H9 (cell line): Measurements from ENCODE around the gene ZSWIM3. TPM values are rescaled to one million over a fixed set of nuclear protein-coding genes. Genes with fewer than 3 reads are reported as not detected.

ENCODE experiments used
- DNase-seq: peaks from one replicate; pipeline ENCODE4 v3.0.0-alpha.2; 2017
- H2AFZ ChIP-seq: one replicate; pipeline ENCODE4 v1.6.1; 2013; ENCODE audit warnings: mild to moderate bottlenecking, low read length, control low read depth, moderate library complexity
- H2AK5ac ChIP-seq: 2 replicates; pipeline ENCODE4 v1.6.1; 2013; ENCODE audit warnings: low read length, control low read depth, mixed read lengths; ENCODE audit not compliant: insufficient read length
- H2BK120ac ChIP-seq: one replicate; pipeline ENCODE4 v1.6.1; 2013; ENCODE audit warnings: low read depth, mild to moderate bottlenecking, low read length, control low read depth, inconsistent platforms; ENCODE audit not compliant: poor library complexity, severe bottlenecking
- H2BK12ac ChIP-seq: 2 replicates; pipeline ENCODE4 v1.6.1; 2013; ENCODE audit warnings: low read length, control low read depth, mixed read lengths, low read depth; ENCODE audit not compliant: insufficient read length
- H2BK15ac ChIP-seq: 2 replicates; pipeline ENCODE4 v1.6.1; 2013; ENCODE audit warnings: low read depth, low read length, control low read depth
- H2BK20ac ChIP-seq: one replicate; pipeline ENCODE4 v1.6.1; 2013; ENCODE audit warnings: low read depth, mild to moderate bottlenecking, low read length, control low read depth, inconsistent platforms; ENCODE audit not compliant: poor library complexity, severe bottlenecking
- H2BK5ac ChIP-seq: 2 replicates; pipeline ENCODE4 v1.6.1; 2013; ENCODE audit warnings: low read length, control low read depth, mixed read lengths; ENCODE audit not compliant: insufficient read length
- H3K14ac ChIP-seq: 2 replicates; pipeline ENCODE4 v1.6.1; 2013; ENCODE audit warnings: low read length, control low read depth; ENCODE audit not compliant: insufficient read depth
- H3K18ac ChIP-seq: 2 replicates; pipeline ENCODE4 v1.6.1; 2013; ENCODE audit warnings: low read depth, mild to moderate bottlenecking, mixed read lengths, low read length, control low read depth; ENCODE audit not compliant: insufficient read length
- H3K23ac ChIP-seq: 2 replicates; pipeline ENCODE4 v1.6.1; 2013; ENCODE audit warnings: low read length, control low read depth, mixed read lengths, low read depth; ENCODE audit not compliant: insufficient read length
- H3K23me2 ChIP-seq: 2 replicates; pipeline ENCODE4 v1.6.1; 2013; ENCODE audit warnings: low read depth, mild to moderate bottlenecking, mixed read lengths, low read length, control low read depth; ENCODE audit not compliant: insufficient read length, poor library complexity, severe bottlenecking
- H3K27ac ChIP-seq: 2 replicates; pipeline ENCODE4 v1.5.1; 2013; ENCODE audit warnings: low read length, control low read depth, mixed read lengths, low read depth; ENCODE audit not compliant: insufficient read length
- H3K27me3 ChIP-seq: 2 replicates; pipeline ENCODE4 v1.6.1; 2013; ENCODE audit warnings: low read length, control low read depth, inconsistent platforms; ENCODE audit not compliant: insufficient read depth
- H3K4ac ChIP-seq: 2 replicates; pipeline ENCODE4 v1.6.1; 2013; ENCODE audit warnings: low read depth, mild to moderate bottlenecking, control low read depth, inconsistent platforms, low read length, moderate library complexity
- H3K4me1 ChIP-seq: 2 replicates; pipeline ENCODE4 v1.6.1; 2013; ENCODE audit warnings: low read length, control low read depth, inconsistent platforms; ENCODE audit not compliant: insufficient read depth
- H3K4me2 ChIP-seq: 2 replicates; pipeline ENCODE4 v1.6.1; 2013; ENCODE audit warnings: low read length, control low read depth, mixed read lengths; ENCODE audit not compliant: insufficient read length, insufficient read depth
- H3K56ac ChIP-seq: 2 replicates; pipeline ENCODE4 v1.6.1; 2013; ENCODE audit warnings: low read depth, mild to moderate bottlenecking, mixed read lengths, low read length, control low read depth; ENCODE audit not compliant: insufficient read length
- H3K79me1 ChIP-seq: 2 replicates; pipeline ENCODE4 v1.6.1; 2013; ENCODE audit warnings: low read depth, mild to moderate bottlenecking, moderate library complexity, low read length, control low read depth, inconsistent platforms; ENCODE audit not compliant: insufficient read depth, poor library complexity, severe bottlenecking
- H3K79me2 ChIP-seq: 2 replicates; pipeline ENCODE4 v1.6.1; 2013; ENCODE audit warnings: low read length, control low read depth, inconsistent platforms; ENCODE audit not compliant: insufficient read depth
- H3K9ac ChIP-seq: 2 replicates; pipeline ENCODE4 v1.6.1; 2013; ENCODE audit warnings: low read length, control low read depth, mixed read lengths; ENCODE audit not compliant: insufficient read length; ENCODE audit errors: extremely low read depth
- H3K9me3 ChIP-seq: one replicate; pipeline ENCODE4 v1.6.1; 2013; ENCODE audit warnings: low read depth, low read length, inconsistent platforms; ENCODE audit not compliant: control insufficient read depth
- H3T11ph ChIP-seq: one replicate; pipeline ENCODE4 v1.6.1; 2013; ENCODE audit warnings: mild to moderate bottlenecking, low read length, control low read depth, inconsistent platforms
- H4K20me1 ChIP-seq: one replicate; pipeline ENCODE4 v1.6.1; 2013; ENCODE audit not compliant: control insufficient read depth, insufficient read length, insufficient read depth
- H4K5ac ChIP-seq: 2 replicates; pipeline ENCODE4 v1.6.1; 2013; ENCODE audit warnings: low read depth, mild to moderate bottlenecking, mixed read lengths, low read length, control low read depth; ENCODE audit not compliant: insufficient read length
- H4K8ac ChIP-seq: replicated peaks from 2 replicates; pipeline ENCODE4 v1.6.1; 2013; ENCODE audit warnings: low read length, control low read depth, mixed read lengths, low read depth; ENCODE audit not compliant: insufficient read length
- H4K91ac ChIP-seq: 2 replicates; pipeline ENCODE4 v1.6.1; 2013; ENCODE audit warnings: low read depth, mild to moderate bottlenecking, moderate library complexity, mixed read lengths, low read length, control low read depth; ENCODE audit not compliant: insufficient read length
- H3K27ac Mint-ChIP-seq, 3 experiments: 2 replicates in 2 of 3; 3 replicates in 1 of 3; pipeline ENCODE4 v1.8.0; 2020 to 2021; ENCODE audit warnings: mixed read lengths in 3 of 3, mild to moderate bottlenecking in 1 of 3, moderate library complexity in 1 of 3
- H3K27me3 Mint-ChIP-seq: 2 replicates; pipeline ENCODE4 v1.8.0; 2021; ENCODE audit warnings: low read depth, mild to moderate bottlenecking, moderate library complexity, mixed read lengths
- H3K36me3 Mint-ChIP-seq, 3 experiments: 2 replicates in 2 of 3; 3 replicates in 1 of 3; pipeline ENCODE4 v1.8.0; 2020 to 2021; ENCODE audit warnings: low read depth in 3 of 3, mixed read lengths in 3 of 3; ENCODE audit not compliant: insufficient read depth in 1 of 3
- H3K4me1 Mint-ChIP-seq, 2 experiments: 2 replicates each; pipeline ENCODE4 v1.8.0; 2020; ENCODE audit warnings: mixed read lengths in 2 of 2
- H3K4me3 Mint-ChIP-seq, 2 experiments: 2 replicates in 1 of 2; 3 replicates in 1 of 2; pipeline ENCODE4 v1.8.0; 2020 to 2021; ENCODE audit warnings: mild to moderate bottlenecking in 2 of 2, mixed read lengths in 2 of 2, moderate library complexity in 1 of 2
- H3K9me3 Mint-ChIP-seq, 2 experiments: 2 replicates in 1 of 2; 3 replicates in 1 of 2; pipeline ENCODE4 v1.8.0; 2020; ENCODE audit warnings: mild to moderate bottlenecking in 2 of 2, mixed read lengths in 2 of 2, moderate library complexity in 1 of 2
- WGBS: extraction: QIAGEN DNeasy Blood & Tissue Kit; methylation state at CpG from one replicate; pipeline ENCODE4 v1.1.7; 2013; ENCODE audit warnings: missing lambda C conversion rate, low lambda C conversion rate, mixed read lengths; ENCODE audit not compliant: insufficient read length; ENCODE audit errors: extremely low coverage; 5-methylcytosine and 5-hydroxymethylcytosine counted together
- total RNA-seq: library from RNA; stranded (reverse); gene quantifications from 2 replicates; pipeline ENCODE4 v1.2.1, GENCODE V29; 2021
- TF ChIP-seq, protein P1 (sequence below): fragments of 200-600 bp; sonication (generic); conservative IDR thresholded peaks from 3 replicates; pipeline ENCODE4 v1.8.0; 2021; ENCODE audit warnings: antibody characterized with exemption, mild to moderate bottlenecking

ZSWIM3 gene
- total RNA-seq, 1 experiment from 2014 or later = 8.0 TPM

DNA sequence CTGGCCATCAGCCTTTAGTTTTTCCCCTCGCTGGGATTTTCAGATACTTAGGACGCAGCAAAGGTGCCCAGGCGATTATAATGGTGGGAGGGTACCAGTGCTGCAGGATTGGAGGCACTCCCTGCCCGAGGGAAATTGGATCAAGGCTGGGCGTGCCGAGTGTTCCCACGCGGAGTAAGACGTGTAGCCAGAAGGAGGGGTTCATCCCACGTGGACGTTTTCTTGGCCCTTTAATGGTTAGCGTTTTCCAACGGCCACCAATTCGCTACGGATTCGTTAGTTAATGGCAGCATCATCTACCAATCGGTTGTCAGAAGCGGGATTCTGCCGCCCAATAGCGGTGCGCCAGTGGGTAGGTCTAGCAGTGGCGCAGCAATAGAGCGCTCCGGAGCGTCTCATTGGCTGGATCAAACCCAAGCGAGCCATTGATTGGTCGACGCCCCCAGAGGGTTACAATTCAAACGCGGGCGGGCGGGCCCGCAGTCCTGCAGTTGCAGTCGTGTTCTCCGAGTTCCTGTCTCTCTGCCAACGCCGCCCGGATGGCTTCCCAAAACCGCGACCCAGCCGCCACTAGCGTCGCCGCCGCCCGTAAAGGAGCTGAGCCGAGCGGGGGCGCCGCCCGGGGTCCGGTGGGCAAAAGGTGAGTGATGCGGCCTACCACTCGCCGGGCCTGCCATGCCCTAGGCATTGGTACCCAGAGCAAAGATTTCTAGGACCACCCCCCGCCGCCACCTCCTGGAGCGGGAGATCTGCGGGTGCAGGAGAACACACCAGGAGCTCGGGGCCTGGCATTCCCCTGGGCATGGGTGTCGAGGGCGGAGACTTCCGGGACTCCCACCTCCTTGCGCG is 45.0 kb upstream of the ZSWIM3 start, which contains the start of gene UBE2C:
UBE2C (plus strand) TSS at position 488 of the 849 bp plus-strand sequence; CDS start at position 540, 52 bp downstream.
- Histone ChIP-seq H3K56ac (no peak within 1 kb of the TSS), H2AK5ac (no peak within 1 kb of the TSS), H3K9ac (peak within 1 kb of the TSS; percentile 82), H2BK120ac (no peak within 1 kb of the TSS), H3K27me3 (no peaks in the 10 kb centered on the region), H3K79me1 (peaks cover 3% of the 10 kb centered on the region), H4K5ac (no peak within 1 kb of the TSS), H4K20me1 (no peaks in the 10 kb centered on the region), H2AFZ (no peak within 1 kb of the TSS), H2BK20ac (no peak within 1 kb of the TSS), H3K4ac (no peak within 1 kb of the TSS), H4K91ac (no peak within 1 kb of the TSS), H2BK15ac (no peak within 1 kb of the TSS), H3K79me2 (peaks cover 10% of the 10 kb centered on the region; the same call in 1 of the 2 replicates), H4K8ac (no peak within 1 kb of the TSS), H3K14ac (peak within 1 kb of the TSS; percentile 7; the same call in 1 of the 2 replicates), H3K18ac (peak within 1 kb of the TSS; percentile 25), H3K9me3 (no peaks in the 10 kb centered on the region), H3K4me2 (peak within 1 kb of the TSS; percentile 71), H2BK12ac (no peak within 1 kb of the TSS), H3K27ac (no peak within 1 kb of the TSS), H3K23me2 (peaks cover 7% of the 10 kb centered on the region), H3K4me1 (no peaks in the 10 kb centered on the region), H3T11ph (no peak within 1 kb of the TSS), H2BK5ac (no peak within 1 kb of the TSS), H3K23ac (no peak within 1 kb of the TSS)
- DNase-seq = peak; percentile 99
- H3K27me3 Mint-ChIP-seq = no peaks in the 10 kb centered on the region
- no CpG with 5 or more reads among the region's 65 CpGs for whole genome bisulfite sequencing
- peaks cover 0 to 3% of the 10 kb centered on the region in 2 experiments; a peak in 2 of 5 replicates for H3K9me3 Mint-ChIP-seq
- peaks cover 16 to 19% of the 10 kb centered on the region in 2 experiments for H3K4me1 Mint-ChIP-seq
- H3K27ac Mint-ChIP-seq = peak within 1 kb of the TSS; percentile 76 to 95 (median 83)
- TF ChIP-seq, protein P1, sequence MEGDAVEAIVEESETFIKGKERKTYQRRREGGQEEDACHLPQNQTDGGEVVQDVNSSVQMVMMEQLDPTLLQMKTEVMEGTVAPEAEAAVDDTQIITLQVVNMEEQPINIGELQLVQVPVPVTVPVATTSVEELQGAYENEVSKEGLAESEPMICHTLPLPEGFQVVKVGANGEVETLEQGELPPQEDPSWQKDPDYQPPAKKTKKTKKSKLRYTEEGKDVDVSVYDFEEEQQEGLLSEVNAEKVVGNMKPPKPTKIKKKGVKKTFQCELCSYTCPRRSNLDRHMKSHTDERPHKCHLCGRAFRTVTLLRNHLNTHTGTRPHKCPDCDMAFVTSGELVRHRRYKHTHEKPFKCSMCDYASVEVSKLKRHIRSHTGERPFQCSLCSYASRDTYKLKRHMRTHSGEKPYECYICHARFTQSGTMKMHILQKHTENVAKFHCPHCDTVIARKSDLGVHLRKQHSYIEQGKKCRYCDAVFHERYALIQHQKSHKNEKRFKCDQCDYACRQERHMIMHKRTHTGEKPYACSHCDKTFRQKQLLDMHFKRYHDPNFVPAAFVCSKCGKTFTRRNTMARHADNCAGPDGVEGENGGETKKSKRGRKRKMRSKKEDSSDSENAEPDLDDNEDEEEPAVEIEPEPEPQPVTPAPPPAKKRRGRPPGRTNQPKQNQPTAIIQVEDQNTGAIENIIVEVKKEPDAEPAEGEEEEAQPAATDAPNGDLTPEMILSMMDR = no peak
- peak within 1 kb of the TSS; percentile 98 to 99 for H3K4me3 Mint-ChIP-seq
- H3K36me3 Mint-ChIP-seq = peaks cover 47 to 78% (median 75%) of the 10 kb centered on the region in 3 experiments
